K562 (cell line): ENCODE data around the gene LYPD3. TPM values are rescaled to one million over a fixed set of nuclear protein-coding genes. Genes with fewer than 3 reads are reported as not detected.

ENCODE experiments used
- CEBPB ChIP-seq: fragments of 450-650 bp; IDR thresholded peaks from 2 replicates; pipeline ENCODE4 v1.6.1; 2016; ENCODE audit warnings: missing genetic modification characterization, missing compliant biosample characterization
- CTBP1 ChIP-seq: fragments of 450-650 bp; IDR thresholded peaks from 2 replicates; pipeline ENCODE4 v1.6.1; 2016; ENCODE audit warnings: borderline replicate concordance
- DPF2 ChIP-seq: fragments of 450-650 bp; IDR thresholded peaks from 2 replicates; pipeline ENCODE4 v1.6.1; 2016
- EGR1 ChIP-seq: fragments of 450-650 bp; conservative IDR thresholded peaks from 2 replicates; pipeline ENCODE4 v1.6.1; 2017; ENCODE audit warnings: mild to moderate bottlenecking
- ERF ChIP-seq: fragments of 450-650 bp; formaldehyde crosslinking; IDR thresholded peaks from 2 replicates; pipeline ENCODE4 v1.4.0; 2020; ENCODE audit warnings: mild to moderate bottlenecking, mixed read lengths
- FOXA3 ChIP-seq, 2 experiments: fragments of 450-650 bp in 1 of 2; sonication (generic) in 1 of 2; formaldehyde crosslinking; IDR thresholded peaks in 1 of 2; conservative IDR thresholded peaks in 1 of 2; 2 replicates each; pipeline versions ENCODE4 v1.4.0 to v1.8.0; 2020 to 2022; ENCODE audit warnings: mild to moderate bottlenecking in 2 of 2, missing genetic modification reagents in 1 of 2
- FOXK1 ChIP-seq: sonication (generic); formaldehyde crosslinking; IDR thresholded peaks from 2 replicates; pipeline ENCODE4 v1.8.0; 2022; ENCODE audit warnings: missing genetic modification reagents, mild to moderate bottlenecking, borderline replicate concordance
- FOXM1 ChIP-seq, 2 experiments: fragments of 450-650 bp in 1 of 2; sonication (generic) in 1 of 2; formaldehyde crosslinking in 1 of 2; IDR thresholded peaks; 2 replicates each; pipeline versions ENCODE4 v1.6.1 to v1.9.0; 2017 to 2022; ENCODE audit warnings: low read depth in 2 of 2, mild to moderate bottlenecking in 2 of 2, missing genetic modification reagents in 1 of 2, moderate library complexity in 1 of 2
- GATA2 ChIP-seq: sonication (generic); formaldehyde crosslinking; IDR thresholded peaks from 2 replicates; pipeline ENCODE4 v1.4.0; 2020; ENCODE audit warnings: mild to moderate bottlenecking, missing genetic modification reagents
- HNRNPUL1 ChIP-seq: fragments of 200-400 bp; formaldehyde crosslinking; IDR thresholded peaks from 2 replicates; pipeline ENCODE4 v1.6.1; 2017; ENCODE audit warnings: low read length
- MCM5 ChIP-seq: fragments of 450-650 bp; IDR thresholded peaks from 2 replicates; pipeline ENCODE4 v1.6.1; 2016; ENCODE audit warnings: low read depth
- MTA3 ChIP-seq: fragments of 450-650 bp; formaldehyde crosslinking; IDR thresholded peaks from 2 replicates; pipeline ENCODE4 v1.6.1; 2017; ENCODE audit warnings: mild to moderate bottlenecking, borderline replicate concordance
- MXD1 ChIP-seq: fragments of 250-450 bp; sonication (Bioruptor Pico); IDR thresholded peaks from 2 replicates; pipeline ENCODE4 v1.8.0; 2021; ENCODE audit warnings: borderline replicate concordance, mild to moderate bottlenecking, moderate library complexity; ENCODE audit not compliant: poor library complexity, severe bottlenecking
- NCOA4 ChIP-seq: fragments of 450-650 bp; IDR thresholded peaks from 2 replicates; pipeline ENCODE4 v1.6.1; 2018; ENCODE audit warnings: mild to moderate bottlenecking; ENCODE audit not compliant: partially characterized antibody
- TBL1XR1 ChIP-seq, 2 experiments: IDR thresholded peaks; 2 replicates each; pipeline ENCODE4 v1.6.1; 2012; ENCODE audit warnings: improper control_type of control experiment in 2 of 2, low read length in 2 of 2, mild to moderate bottlenecking in 1 of 2
- TCF3 ChIP-seq: sonication (generic); formaldehyde crosslinking; IDR thresholded peaks from 2 replicates; pipeline ENCODE4 v1.4.0; 2020; ENCODE audit warnings: mild to moderate bottlenecking, missing genetic modification reagents
- WHSC1 ChIP-seq: IDR thresholded peaks from one replicate; pipeline ENCODE4 v1.6.1; 2012; ENCODE audit warnings: low read length, control low read depth, inconsistent platforms
- YBX1 ChIP-seq: fragments of 450-650 bp; IDR thresholded peaks from 2 replicates; pipeline ENCODE4 v1.7.1; 2016; ENCODE audit warnings: mild to moderate bottlenecking
- ZNF134 ChIP-seq: fragments of 250-450 bp; sonication (Bioruptor Pico); conservative IDR thresholded peaks from 2 replicates; pipeline ENCODE4 v1.4.0; 2020
- ZNF23 ChIP-seq: fragments of 250-450 bp; sonication (Bioruptor Pico); IDR thresholded peaks from 2 replicates; pipeline ENCODE4 v1.4.0; 2020; ENCODE audit warnings: mild to moderate bottlenecking
- ZNF586 ChIP-seq: fragments of 450-650 bp; formaldehyde crosslinking; conservative IDR thresholded peaks from 2 replicates; pipeline ENCODE4 v1.4.0; 2020; ENCODE audit warnings: mild to moderate bottlenecking, moderate library complexity
- polyA plus RNA-seq, 8 experiments: library from polyadenylated mRNA; depleted of rRNA in 4 of 8; stranded (reverse) in 5 of 8; unstranded in 3 of 8; fragments of >200 nt; fragmentation: Nextera tagmentation in 2 of 8; fragmentation: Illumina TruSeq in 1 of 8; extraction: Ambion mirVana in 2 of 8; extraction: Trizol in 1 of 8; gene quantifications; 2 replicates each; pipeline versions ENCODE4 v1.2.1 to v1.2.3, GENCODE V29; 2011 to 2014; ENCODE audit warnings: inconsistent platforms in 1 of 8, missing spikeins in 1 of 8
- total RNA-seq, 7 experiments: library from RNA; depleted of rRNA in 6 of 7; stranded (reverse); fragments of >200 nt in 6 of 7; fragmentation: Illumina TruSeq in 2 of 7; extraction: Trizol in 2 of 7; gene quantifications; 2 replicates each; pipeline versions ENCODE4 v1.2.1 to v1.2.3, GENCODE V29; 2011 to 2021; ENCODE audit warnings: low replicate concordance in 1 of 7
- TF ChIP-seq, protein P1 (sequence below): fragments of 250-450 bp; sonication (Bioruptor Pico); IDR thresholded peaks from 2 replicates; pipeline ENCODE4 v1.4.0; 2020; ENCODE audit warnings: mild to moderate bottlenecking, moderate library complexity

LYPD3 gene
- total and polyA plus RNA-seq, 9 of the 15 experiments (the other 6 are each of a cell fraction or from before 2014, with no cell fraction given), result 0.04 to 0.33 (median 0.20) TPM; not detected in 1

GRCh38 chr19:43503501-43504425 lies 38.4 kb upstream of the LYPD3 start (continued):
- TF ChIP-seq ZNF586 (CRISPR knock-in tag), result no peak
- no peak for TF ChIP-seq TBL1XR1 (IDR thresholded peaks at IDR 0.05; ENCODE audit: low read length in 2 of 2)
- TF ChIP-seq ZNF134 (CRISPR knock-in tag), result no peak
- 0 out of 2 replicates have a peak, but pooled peaks have one; percentile 36 for TF ChIP-seq FOXK1
- TF ChIP-seq FOXA3 (CRISPR knock-in tag; conservative IDR thresholded peaks at IDR 0.05 in 1 of 2, IDR thresholded peaks at IDR 0.05 in 1 of 2), result no peak
- TF ChIP-seq ZNF23 (CRISPR knock-in tag), result no peak
- TF ChIP-seq, protein P1, sequence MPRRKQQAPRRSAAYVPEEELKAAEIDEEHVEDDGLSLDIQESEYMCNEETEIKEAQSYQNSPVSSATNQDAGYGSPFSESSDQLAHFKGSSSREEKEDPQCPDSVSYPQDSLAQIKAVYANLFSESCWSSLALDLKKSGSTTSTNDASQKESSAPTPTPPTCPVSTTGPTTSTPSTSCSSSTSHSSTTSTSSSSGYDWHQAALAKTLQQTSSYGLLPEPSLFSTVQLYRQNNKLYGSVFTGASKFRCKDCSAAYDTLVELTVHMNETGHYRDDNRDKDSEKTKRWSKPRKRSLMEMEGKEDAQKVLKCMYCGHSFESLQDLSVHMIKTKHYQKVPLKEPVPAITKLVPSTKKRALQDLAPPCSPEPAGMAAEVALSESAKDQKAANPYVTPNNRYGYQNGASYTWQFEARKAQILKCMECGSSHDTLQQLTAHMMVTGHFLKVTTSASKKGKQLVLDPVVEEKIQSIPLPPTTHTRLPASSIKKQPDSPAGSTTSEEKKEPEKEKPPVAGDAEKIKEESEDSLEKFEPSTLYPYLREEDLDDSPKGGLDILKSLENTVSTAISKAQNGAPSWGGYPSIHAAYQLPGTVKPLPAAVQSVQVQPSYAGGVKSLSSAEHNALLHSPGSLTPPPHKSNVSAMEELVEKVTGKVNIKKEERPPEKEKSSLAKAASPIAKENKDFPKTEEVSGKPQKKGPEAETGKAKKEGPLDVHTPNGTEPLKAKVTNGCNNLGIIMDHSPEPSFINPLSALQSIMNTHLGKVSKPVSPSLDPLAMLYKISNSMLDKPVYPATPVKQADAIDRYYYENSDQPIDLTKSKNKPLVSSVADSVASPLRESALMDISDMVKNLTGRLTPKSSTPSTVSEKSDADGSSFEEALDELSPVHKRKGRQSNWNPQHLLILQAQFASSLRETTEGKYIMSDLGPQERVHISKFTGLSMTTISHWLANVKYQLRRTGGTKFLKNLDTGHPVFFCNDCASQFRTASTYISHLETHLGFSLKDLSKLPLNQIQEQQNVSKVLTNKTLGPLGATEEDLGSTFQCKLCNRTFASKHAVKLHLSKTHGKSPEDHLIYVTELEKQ, result no peak
- TF ChIP-seq MXD1 (CRISPR knock-in tag), result no peak
- TF ChIP-seq GATA2 (CRISPR knock-in tag), result no peak
- TF ChIP-seq CEBPB, result 0 out of 2 replicates have a peak, but pooled peaks have one; percentile 49
- peak; percentile 29; the same call in 1 of the 2 replicates for TF ChIP-seq MTA3
- TF ChIP-seq TCF3 (CRISPR knock-in tag), result no peak
- TF ChIP-seq YBX1, result no peak
- no peak for TF ChIP-seq NCOA4
- peak; percentile 48 for TF ChIP-seq CTBP1
- no peak for TF ChIP-seq EGR1
- no peak for TF ChIP-seq FOXM1 (IDR thresholded peaks at IDR 0.05; ENCODE audit: low read depth)
- TF ChIP-seq FOXM1 (CRISPR knock-in tag; IDR thresholded peaks at IDR 0.05; ENCODE audit: low read depth), result no peak
- TF ChIP-seq DPF2, result peak; percentile 55; the same call in 1 of the 2 replicates
- no peak for TF ChIP-seq ERF (CRISPR knock-in tag)
- TF ChIP-seq MCM5, result no peak
- TF ChIP-seq WHSC1, result no peak
- TF ChIP-seq HNRNPUL1, result no peak
